AML-193 (cell line): ENCODE results near the gene BACE2.

Source experiments
- DNase-seq, 2 experiments: peaks; one replicate each; lab custom pipeline; 2025; lab: John Stamatoyannopoulos, UW

The BACE2 gene

GRCh38 chr21:41148798-41149197 lies 19.2 kb upstream of the BACE2 start:
- DNase-seq, result no peak

- DNase-seq, result no peak
Observed at GRCh38 chr21:41149199-41149598, 18.8 kb upstream of the BACE2 start.

DNA sequence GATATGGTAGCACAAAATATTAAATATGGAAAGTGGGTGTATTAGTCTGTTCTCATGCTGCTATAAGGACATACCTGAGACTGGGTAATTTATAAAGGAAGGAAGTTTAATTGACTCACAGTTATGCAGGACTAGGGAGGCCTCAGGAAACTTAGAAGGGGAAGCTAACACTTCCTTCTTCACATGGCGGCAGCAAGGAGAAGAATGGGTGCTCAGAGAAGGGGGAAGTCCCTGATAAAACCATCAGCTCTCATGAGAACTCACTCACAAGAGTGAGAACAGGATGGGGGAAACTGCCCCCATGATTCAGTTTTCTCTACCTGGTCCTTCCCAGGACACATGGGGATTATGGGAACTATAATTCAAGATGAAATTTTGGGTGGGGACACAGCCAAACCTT lies 15.8 kb upstream of the BACE2 start:
- no peak for DNase-seq

DNA sequence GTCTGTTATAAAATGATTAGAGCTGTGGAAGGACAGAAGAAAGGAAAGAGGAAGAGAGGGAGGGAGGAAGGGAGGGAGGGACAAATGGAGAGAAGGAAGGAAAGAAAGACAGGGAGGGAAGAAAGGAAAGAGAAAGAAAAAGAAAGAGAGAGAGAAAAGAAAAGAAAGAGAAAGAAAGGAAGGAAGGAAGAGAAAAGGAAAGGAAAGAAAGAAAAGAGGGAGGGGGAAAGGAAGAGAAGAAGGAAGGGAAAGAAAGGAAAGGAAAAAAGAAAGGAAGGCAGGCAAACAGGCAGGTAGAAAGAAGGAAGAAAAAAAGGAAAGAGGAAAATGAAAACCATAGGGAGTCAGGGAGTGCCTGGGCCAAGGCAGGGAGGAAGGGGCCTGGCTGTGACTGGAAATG lies 14.5 kb upstream of the BACE2 start:
- DNase-seq, result no peak

- DNase-seq, result no peak
Observed at GRCh38 chr21:41156142-41156541, 11.8 kb upstream of the BACE2 start.

DNA sequence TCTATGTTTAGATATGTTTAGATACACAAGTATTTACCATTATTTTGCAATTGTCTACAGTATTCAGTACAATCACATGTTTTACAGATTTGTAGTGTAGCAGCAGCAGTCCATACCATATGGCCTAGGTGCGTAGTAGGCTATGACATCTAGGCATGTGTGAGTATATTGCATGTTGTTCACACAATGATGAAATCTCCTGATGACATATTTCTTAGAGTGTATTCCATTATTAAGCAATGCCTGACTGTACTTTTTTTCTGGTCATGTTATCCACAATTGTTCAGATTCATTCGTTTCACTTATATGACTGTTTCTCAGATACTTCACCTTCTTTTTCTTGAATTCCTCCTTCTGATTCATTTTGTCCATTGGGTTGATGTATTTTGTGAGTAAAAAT lies 9.9 kb upstream of the BACE2 start:
- DNase-seq, result no peak

DNA sequence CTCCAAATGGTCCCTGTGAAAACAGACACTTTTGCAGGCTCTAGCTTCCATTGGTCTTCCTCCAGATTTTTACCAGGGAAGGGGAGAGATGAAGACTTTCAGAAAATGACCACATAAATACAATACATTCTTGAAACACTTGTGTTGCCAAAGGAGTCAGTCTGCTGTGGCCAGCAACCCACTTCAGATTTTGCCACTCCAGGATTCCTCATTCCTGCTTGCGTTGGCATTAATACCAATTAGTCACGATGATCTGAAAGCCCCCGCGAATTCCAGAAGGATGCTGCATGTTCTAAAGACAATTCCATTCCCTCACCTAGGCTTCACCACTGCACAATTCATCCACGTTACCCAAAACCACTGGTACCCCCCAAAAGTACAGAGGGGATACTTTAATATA lies 7.9 kb upstream of the BACE2 start:
- DNase-seq, result no peak

GRCh38 chr21:41161428-41161827 lies 6.5 kb upstream of the BACE2 start:
- DNase-seq, result no peak

DNA sequence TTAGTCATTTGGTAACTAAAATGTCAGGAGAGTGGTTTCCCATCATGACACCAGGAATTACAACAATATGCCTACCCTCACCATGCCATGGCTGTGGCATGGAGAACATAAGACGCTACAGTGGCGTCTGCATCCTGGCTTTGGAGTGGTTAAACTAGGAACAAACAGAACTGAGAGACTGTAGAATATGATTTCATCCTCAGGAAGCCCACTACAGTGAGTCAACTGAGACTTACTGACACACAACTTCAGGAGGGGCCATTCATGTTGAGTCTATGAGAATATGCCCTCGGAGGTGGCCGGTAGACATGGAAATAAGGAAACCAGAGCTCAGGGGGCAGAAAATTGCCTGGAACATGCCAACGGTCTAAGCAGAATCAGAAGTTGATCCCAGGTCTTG lies 5.9 kb upstream of the BACE2 start:
- no peak for DNase-seq

GRCh38 chr21:41163091-41163490 lies 4.9 kb upstream of the BACE2 start:
- DNase-seq, result no peak

DNA sequence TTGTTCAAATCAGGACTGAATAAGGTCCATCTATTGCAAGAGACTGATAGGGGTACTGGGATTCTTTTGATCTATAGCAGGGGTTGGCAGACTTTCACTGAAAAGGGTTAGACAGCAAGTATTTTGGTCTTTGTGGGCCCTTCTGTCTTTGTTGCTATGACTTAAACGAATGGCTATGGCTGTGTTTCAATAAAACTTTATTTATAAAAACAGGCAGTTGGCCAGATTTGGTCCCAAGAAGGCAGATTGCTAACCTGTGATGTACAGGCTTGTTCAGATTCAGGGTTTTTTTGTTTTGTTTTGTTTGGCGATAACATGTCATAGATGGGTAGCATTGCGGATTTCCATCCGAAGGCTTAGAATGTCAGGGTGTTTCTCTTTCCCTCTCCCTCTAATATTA lies 3.9 kb upstream of the BACE2 start:
- no peak for DNase-seq

DNA sequence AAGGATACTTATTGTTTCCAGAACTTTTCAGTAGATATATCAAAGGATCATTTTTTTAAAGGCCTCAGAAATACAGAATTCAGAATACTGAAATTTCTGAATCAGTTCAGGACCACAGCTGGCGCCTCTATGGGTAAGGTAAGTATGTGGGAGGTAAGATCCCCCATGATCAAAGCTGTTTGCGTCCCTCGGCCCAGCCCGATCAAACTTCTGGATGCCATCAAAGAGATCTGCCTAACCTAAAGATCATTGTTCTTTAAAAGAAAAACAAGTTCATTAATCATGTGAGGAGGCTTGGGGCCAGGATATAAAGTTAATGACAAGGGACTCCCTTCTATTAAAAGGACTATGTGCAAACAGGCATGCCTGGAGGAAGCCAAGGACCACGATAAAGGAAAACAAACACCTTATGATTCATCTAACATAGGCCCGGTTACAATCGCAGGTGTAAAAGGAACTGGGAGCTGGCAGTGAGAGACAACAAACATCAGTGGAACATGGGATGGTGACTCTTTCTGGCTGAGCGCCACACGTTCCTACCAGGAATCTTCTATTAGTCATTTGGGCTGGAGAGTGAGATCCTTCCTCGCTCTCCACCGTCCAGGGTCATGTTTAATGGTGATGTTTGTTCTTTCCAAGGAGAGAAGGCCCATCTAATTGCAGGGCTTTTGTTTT lies 2.8 kb upstream of the BACE2 start:
- no peak for DNase-seq

GRCh38 chr21:41166884-41167283 lies 1.1 kb upstream of the BACE2 start:
- no peak for DNase-seq

- DNase-seq, result no peak
Observed at GRCh38 chr21:41168391-41169257, 664 bp downstream of the BACE2 start.

DNA sequence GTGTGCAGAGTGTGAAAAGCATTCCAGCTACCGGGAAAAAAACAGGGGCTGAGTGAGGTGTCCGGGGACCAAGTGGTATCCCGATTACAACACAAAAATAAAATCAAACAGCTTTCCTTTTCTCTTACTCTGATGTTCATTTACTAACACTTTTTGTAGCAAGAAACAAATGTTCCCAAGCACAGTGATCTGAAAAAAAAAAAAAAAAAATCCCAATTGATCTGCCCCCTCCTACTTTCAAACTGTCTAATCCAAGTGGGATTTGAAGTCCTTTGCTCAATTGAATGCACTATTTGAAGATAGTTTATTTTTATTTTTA lies 1.3 kb downstream of the BACE2 start:
- no peak for DNase-seq

- no peak for DNase-seq
Observed at GRCh38 chr21:41169701-41170100, 1.7 kb downstream of the BACE2 start.

- no peak for DNase-seq
Observed at GRCh38 chr21:41170442-41170841, 2.5 kb downstream of the BACE2 start.

GRCh38 chr21:41170859-41171609 lies 3.1 kb downstream of the BACE2 start:
- no peak for DNase-seq

- no peak for DNase-seq
Observed at GRCh38 chr21:41175080-41175479, 7.1 kb downstream of the BACE2 start.

GRCh38 chr21:41176846-41177245 lies 8.9 kb downstream of the BACE2 start:
- no peak for DNase-seq

DNA sequence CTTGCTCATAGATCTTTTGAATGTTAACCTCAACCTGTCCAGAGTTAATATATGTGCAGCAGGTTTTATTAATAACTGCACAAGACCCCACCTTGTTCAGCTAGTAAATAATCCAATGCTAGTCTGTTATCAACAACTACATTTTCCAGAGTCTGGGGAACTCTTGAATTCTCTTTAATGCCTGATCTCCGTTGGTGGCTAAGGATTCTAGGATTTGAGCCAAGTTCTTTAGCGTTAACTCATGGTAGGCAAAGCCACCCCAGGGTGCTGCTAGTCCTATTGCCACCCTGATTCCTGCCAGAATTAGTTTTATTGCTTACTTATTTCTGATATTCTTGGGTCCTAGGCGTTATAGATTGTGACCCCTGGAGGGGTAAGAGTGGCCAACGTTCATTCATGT lies 12.8 kb downstream of the BACE2 start:
- DNase-seq, result no peak

DNA sequence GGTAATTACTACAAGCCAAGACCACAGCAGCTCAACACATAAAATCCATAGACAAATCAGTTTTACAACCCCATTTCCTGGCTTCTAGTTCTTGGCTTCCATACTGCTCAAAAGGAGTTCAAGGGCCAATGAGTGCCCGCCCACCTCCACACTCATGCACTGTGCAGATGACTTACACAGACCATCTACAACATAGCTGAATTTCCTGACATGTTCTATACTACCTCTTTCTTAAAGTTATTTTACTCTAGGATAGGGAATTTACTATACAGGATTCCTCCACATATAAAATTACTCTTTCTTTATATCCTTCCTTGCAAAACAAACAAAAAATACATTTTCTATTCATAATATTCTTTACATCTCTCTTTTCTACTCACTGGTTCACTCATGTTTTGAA lies 14.6 kb downstream of the BACE2 start:
- DNase-seq, result no peak

DNA sequence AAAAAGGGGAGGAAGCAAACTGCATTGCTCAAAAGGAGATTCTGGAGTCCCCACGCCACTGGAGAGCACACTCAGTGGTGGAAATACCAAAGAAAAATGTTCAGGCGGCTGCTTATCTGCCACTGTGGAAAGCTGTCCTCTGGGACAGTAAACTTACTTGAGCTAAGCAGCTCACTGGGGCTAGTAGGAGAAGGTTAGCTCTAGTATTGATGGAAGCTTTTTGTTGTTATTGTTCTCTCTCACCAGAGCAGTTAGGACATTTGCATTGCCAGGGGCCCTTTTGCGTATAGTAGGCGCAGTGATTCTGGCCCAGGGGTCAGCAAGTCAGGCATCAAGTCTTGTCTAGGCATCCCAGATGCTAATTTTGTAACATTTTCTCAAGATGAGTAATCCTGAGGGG lies 15.6 kb downstream of the BACE2 start:
- no peak for DNase-seq
